NOMO-1 treated with dmso at 0.1 percent for 144 hours (cell line): ENCODE results near the gene NETO2.
"Not testable (repeated sequence)": the region's sequence is repeated elsewhere in the genome, so short reads cannot be mapped to it uniquely, and the experiment has no call there.

ENCODE experiments used
- DNase-seq: peaks from one replicate; lab custom pipeline; 2025; ENCODE audit not compliant: unreplicated experiment; lab: John Stamatoyannopoulos, UW

NETO2 gene

GRCh38 chr16:47143677-47144558 is at the start of gene NETO2:
Gene NETO2 (minus strand): TSS chr16:47143945. CDS start chr16:47143612, 333 bp downstream.
- DNase-seq = peak; percentile 23

GRCh38 chr16:47182318-47182717 is 38.6 kb upstream of the NETO2 start:
- DNase-seq = no peak

- DNase-seq = not testable (repeated sequence)
These were observed 37.3 kb upstream of the NETO2 start for GRCh38 chr16:47181066-47181465.

- DNase-seq = no peak
These were observed 36.3 kb upstream of the NETO2 start for GRCh38 chr16:47180073-47180472.

- DNase-seq = no peak
These were observed 31.4 kb upstream of the NETO2 start for GRCh38 chr16:47175152-47175551.

- no peak for DNase-seq
These were observed 19.1 kb upstream of the NETO2 start for GRCh38 chr16:47162670-47163420.

GRCh38 chr16:47161464-47161863 is 17.7 kb upstream of the NETO2 start:
- no peak for DNase-seq

- DNase-seq = no peak
These were observed 16.7 kb upstream of the NETO2 start for GRCh38 chr16:47160422-47160821.

- no peak for DNase-seq
These were observed 15.2 kb upstream of the NETO2 start for GRCh38 chr16:47158992-47159391.

GRCh38 chr16:47156680-47157215 is 13.0 kb upstream of the NETO2 start:
- DNase-seq = no peak

- not testable (repeated sequence) for DNase-seq
These were observed 8.8 kb upstream of the NETO2 start for GRCh38 chr16:47152501-47152900.

GRCh38 chr16:47150067-47150466 is 6.3 kb upstream of the NETO2 start:
- DNase-seq = no peak

- no peak for DNase-seq
These were observed 773 bp upstream of the NETO2 start for GRCh38 chr16:47144559-47144877.

- peak; percentile 36 for DNase-seq
These were observed 696 bp downstream of the NETO2 start for GRCh38 chr16:47142821-47143676.

- peak; percentile 51 for DNase-seq
These were observed 1.3 kb downstream of the NETO2 start for GRCh38 chr16:47142486-47142820.

- peak; percentile 75 for DNase-seq
These were observed 1.8 kb downstream of the NETO2 start for GRCh38 chr16:47141773-47142485.

- no peak for DNase-seq
These were observed 3.1 kb downstream of the NETO2 start for GRCh38 chr16:47140686-47141085.

GRCh38 chr16:47139561-47140185 is 4.1 kb downstream of the NETO2 start:
- DNase-seq = no peak

GRCh38 chr16:47137925-47138324 is 5.8 kb downstream of the NETO2 start:
- DNase-seq = not testable (repeated sequence)
